Inflammatory macrophage treated with lipopolysaccharide for 4 hours (primary cell): ENCODE data around the gene THADA.

Experiments
- DNase-seq: peaks from one replicate; pipeline ENCODE4 v3.0.0-alpha.2; 2020

The THADA gene

DNA sequence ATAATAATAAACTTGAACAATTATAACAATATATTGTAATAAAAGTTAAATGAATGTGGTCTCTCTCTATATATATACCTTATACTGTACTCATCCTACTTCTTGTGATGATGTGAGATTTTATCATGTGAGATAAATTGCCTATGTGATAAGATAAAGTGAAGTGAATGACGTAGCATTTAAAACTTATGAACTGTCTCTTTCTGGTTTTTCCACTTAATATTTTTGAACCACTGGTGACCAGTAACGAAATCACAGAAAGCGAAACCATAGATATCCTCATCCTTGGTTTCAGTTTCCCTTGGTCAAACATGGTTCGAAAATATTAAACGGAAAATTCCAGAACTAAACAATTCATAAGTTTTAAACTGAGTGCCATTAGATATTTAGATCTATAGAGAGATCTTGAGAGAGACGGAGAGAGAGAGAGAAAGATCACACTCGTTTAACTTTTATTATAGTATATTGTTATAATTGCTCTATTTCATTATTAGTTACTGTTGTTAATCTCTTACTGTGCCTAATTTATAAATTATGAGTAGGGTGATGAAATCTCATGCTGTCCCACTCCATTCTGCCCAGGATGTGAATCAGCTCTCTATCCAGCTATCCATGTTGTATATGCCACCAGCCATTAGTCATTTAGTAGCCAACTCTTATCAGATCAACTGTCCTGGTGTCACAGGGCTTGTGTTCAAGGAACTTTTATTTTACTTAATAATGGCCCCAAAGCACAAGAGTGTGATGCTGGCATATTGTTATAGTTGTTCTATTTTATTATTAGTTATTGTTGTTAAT, 156.8 kb downstream of the THADA start:
- DNase-seq, result peak; percentile 79

DNA sequence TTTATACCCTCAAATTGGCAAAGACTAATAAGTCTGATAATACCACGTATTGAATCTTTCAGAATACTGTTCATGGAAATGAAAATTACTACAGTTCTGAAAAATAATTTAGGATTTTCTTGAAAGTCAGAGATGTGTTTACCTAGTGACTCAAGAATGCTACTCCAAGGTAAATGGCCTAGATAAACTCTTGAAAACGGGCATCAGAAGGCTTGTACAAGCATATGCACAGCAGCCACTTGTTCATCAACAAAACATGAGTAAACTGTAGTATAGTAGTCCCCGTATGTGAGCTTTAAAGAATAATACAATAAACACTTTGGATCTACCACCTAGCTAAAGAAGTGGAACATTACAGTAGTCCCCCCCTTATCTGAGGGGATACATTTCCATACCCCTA, 157.5 kb downstream of the THADA start:
- DNase-seq, result no peak

DNA sequence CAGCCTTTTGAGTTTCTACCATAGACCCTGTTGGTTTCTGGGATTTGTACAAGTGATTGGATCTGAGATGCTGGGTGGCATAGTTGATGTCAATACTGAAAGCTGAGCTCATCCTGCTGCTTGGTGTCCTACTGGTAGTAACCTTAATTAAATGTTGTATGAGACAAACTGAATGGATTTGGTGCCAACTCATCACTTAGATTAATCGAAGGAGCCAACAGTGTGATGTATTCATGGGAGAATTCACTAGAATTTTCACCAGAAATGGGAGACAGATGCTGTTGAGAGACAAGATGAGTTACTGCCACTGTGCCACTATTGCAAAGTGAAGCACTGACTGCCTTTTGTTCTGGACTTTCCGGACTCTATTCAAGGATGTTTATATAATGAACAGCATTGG, 158.5 kb downstream of the THADA start:
- DNase-seq, result no peak

DNA sequence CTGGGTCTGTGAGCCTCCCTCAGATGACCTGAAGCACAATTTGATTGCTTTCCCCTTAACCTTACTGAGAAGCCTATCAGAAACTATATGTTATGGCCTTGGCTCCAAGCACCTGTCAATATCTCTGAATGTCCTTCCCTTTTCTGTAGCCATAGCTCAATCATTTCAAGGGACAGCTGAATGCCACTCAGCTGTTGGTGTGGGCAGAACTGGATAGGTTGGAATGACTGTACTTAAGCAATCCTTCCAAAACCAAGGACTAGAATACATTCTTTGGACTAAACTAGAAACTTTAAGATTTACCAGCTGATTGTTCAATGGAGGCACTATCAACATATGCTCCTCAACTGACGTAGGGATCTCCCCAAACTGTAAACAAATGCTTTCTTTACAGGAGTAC, 159.4 kb downstream of the THADA start:
- no peak for DNase-seq

DNA sequence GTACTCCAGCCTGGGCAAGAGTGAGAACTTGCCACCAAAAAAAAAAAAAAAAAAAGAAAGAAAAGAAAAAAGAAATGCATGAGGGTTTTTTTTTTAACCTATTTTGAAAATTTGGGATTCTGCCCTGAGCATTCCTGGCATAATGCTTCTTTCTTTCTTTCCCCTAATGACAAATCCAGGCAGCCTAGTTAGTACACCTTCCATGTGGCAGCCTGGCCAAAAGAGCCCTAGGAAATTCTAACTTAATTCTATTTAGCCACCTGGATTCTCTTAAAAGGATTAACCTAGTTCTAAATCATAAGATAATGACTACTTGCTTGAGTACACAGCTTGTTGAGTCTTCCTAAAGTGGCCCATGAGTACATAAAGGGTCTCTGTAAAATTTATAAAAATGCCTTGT, 160.1 kb downstream of the THADA start:
- DNase-seq, result no peak

DNA sequence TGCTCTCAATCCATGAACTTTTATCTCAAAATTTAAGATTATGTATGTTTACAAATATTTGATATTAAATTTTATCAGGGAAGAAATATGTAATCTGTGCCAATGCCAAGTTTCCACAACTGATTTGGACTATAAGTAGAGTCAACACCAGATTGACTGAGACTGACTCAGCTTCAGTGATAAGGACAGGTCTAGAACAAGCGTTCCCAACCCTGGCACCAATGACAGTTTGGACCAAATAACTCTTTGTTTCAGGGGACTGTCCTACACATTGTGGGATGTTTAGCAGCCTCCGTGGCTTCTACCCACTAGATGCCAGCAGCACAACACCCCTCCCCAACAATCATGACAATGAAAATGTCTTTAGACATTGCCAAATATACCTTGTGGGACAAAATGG, 165.3 kb downstream of the THADA start:
- DNase-seq, result no peak

DNA sequence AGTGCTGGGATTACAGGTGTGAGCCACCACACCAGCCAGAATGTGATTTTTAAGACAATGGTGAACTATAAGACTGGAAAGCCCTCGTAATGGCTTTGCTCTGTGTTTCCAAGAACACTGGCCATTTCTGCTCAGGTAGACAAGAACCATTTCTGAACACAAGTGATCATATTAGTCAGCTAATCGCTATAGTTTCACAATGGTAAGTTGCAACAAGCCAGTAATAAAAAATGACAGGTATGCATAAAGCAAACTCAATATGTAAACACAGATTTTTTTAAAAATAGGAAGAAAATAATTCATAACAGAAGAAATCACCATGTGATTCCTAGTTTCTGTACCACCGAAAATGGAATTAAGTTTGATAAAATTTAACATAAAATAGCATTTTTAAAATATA, 166.5 kb downstream of the THADA start:
- no peak for DNase-seq

DNA sequence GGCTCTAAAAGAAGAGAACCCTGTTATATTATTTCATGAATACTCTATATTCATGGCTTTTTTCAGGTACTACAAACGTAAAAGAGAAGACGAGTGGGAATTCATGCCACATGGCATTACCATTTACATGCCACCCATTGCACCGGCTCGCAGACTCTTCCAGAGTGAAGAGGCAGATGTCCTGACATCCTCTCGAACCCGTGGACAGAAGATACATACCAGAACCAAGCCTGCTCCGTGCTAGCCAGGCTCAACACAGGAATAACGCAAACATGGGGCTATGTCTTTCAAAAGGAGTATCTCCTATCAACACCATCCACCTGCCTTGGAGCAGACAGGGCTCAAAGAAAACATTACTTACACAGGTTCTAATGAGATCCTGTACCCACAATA, 168.8 kb downstream of the THADA start:
- no peak for DNase-seq

DNA sequence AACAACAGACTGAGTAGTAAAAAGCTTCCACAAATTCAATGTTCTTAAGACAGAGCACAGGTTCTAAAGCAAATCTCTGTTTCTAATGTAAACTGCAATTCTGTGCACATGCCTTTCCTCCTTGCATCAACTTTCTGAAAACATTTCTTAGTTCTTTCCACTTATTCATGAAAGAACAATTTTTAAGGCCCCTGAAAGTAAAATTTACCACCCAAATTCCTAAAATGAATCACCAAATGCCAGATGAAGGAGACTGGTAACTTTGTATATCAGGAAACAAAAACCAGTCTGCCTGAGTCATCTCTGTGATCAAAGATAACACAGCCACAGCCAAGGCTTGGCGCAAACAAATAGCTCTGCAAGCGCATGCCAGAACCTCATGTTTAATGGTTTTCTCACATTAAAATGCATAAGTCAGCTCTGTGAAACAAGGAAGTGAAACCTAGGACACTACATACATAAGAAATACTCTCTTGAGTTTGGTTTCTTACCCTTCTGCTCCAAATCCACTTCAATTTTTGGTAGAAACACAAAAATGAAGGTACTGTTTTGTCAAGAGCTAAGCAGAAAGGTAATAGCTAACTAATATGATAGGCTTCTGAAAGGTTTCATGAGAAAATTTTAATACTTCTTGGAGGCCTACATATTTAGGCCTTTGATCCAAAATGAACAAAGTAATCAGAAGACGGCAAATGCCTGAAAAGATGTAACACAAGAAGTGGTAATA, 169.4 kb downstream of the THADA start:
- DNase-seq, result peak; percentile 96

DNA sequence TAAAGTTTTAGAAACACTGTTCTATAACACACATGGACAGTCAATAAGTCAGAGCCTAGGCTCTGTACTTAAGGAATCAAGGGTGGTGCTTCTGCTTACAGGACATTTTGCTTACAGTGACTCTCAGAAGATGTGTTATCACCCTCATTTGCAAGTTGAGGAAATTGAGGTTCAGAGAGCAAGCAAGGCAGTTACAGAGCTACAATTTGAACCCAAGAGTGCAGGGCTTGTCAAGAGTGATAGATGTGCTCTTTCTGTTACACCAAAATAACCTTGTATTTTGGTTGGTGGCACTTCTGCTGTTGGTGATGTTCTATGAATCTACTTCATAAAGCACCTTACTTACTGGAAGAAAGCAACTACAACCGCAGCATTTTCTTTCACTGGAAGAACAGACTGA, 170.2 kb downstream of the THADA start:
- DNase-seq, result no peak

DNA sequence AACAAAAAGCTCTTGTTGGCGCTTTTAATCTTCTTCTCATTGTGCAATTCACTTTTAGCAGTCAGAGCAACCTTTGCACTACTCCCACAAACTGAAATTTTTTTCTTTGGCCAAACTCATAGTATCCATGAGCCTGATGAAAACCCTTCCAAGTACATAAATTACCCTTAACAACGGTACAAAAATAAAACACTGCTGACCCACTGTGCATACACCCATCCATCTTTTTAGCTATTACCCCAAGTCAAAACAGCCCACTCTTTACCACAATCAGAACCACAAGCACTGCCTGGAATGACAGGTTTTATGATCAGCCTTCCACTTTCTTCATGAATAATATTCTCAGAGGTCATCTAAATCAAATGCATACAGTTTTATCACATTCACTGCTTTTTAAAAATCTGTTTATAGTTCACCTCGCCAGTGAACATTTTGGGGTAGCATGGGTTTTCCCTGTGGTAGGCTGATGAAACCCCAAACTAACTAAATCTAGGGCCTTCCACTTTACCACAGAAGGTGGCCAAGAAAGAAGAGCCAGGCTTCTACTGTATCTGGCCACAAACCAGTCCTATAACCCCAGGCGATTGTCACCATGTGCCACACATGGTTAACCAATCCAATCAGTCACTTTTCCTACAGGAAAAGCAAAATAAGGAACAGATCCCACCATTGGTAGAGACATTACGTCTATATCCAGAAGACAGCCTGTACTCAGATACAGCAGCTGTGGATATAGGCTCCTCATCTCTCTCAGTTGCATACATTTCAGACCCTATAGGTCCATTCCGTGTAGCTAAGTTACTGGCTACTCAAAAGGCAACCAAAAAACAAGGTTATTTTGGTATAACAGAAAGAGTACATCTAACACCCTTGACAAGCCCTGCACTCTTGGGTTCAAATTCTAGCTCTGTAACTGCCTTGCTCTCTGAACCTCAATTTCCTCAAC, 171.3 kb downstream of the THADA start:
- DNase-seq, result peak; percentile 32

DNA sequence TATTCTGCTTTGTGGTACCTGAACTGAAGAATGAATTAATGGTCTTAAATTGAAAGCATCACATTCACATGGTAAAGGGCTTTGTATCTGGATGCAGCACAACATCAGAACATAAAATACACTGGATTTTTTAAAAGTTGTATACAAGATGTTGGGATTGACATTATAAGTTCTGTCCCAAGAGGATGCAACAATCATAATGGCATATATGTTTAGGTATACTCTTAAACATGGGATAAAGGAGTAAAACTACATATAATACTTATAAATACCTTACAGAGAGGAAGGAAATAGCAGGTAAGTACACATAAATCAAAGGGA, 171.9 kb downstream of the THADA start:
- DNase-seq, result no peak

DNA sequence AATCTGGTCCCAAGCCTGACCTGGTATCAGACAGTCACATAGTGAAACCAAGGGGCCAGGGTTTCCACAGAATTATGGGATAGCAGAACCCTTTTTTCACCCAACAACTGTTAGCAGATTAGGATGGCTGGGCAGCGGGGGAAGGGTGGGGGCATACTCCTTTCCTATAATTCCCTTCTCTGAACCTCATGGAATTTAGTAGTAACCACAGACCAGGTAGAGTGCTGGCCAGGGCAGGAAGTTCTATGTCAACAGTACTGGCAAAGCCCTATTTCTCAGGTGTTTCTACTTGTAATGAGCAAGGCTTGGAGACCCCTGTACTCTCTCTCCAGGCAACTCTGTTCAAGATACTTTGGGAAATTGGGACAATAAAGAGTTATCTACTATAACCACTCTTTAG, 174.6 kb downstream of the THADA start:
- DNase-seq, result no peak

DNA sequence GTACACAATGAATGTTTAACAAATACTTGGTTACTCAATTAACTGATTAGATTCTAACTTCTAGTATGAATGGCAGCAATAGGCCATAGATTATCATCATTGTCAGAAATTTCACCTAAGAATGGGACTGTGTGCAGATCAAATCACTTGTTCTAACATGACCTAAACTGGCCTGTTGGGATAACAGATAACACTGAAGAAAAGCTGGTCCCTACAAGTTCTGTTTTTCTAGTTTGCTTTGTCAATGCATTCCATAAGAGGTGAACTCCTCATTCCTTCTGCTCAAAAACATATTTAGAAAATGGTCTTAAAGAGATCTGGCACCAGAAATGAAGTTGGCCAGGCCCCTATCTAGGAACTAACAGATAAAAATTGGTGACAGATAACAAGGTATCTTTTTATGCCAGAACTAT, 175.4 kb downstream of the THADA start:
- DNase-seq, result no peak

DNA sequence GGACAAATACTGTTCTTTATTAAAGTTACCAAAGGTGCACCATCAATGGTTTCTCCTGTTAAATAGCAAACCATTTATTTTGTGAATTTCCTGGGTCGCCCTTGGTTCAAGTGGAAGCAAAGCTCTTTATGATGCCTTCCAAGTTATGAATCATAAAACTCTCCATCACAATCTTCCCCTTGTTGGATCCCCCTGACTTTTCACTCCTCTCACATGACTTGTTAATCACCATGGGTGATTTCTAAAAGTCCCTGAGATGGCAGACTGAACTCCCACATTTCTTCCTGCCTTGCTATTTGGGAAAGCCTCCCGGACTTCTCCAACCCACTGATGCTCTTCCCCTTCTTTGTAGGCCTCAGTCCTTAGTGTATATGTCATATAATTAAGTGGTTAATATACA, 176.0 kb downstream of the THADA start:
- peak; percentile 90 for DNase-seq

DNA sequence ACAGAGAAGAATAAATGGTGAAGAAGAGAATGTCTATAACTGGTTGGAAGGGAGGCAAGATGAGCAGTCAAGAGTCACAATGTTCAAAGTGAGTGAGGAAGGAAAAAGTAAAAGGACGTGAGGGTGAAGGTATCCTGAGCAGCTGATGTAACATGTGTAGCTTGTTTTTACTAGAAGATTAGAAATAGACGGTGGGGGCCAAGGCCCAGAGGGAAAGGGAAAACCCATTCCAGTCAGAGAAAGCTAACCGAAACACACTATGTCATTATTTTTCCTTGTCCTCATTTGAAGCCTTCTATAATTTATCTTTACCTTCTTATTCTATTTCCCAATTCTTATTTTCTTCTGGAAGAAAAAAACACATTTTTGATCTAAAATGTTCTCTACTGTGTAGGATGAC, 176.6 kb downstream of the THADA start:
- no peak for DNase-seq

DNA sequence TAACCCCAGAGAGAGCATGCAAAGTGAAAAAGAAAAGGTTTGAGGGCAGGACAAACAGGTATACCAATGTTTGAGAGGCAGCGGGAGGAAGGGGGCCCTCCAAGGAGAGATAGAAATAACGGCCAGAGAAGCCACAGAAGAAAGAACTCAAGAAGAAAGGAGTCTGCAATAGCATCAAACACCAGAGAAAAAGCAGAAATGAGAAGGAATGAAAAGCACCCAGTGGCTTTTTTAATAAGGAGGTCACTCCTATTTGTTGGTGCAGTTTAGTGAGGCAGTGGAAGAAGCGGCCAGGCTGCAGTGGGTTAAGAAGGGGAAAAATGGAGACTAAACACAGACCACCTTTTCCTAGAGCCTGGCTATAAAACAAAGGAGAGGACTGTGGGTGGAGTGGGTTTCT, 177.2 kb downstream of the THADA start:
- peak; percentile 28 for DNase-seq

DNA sequence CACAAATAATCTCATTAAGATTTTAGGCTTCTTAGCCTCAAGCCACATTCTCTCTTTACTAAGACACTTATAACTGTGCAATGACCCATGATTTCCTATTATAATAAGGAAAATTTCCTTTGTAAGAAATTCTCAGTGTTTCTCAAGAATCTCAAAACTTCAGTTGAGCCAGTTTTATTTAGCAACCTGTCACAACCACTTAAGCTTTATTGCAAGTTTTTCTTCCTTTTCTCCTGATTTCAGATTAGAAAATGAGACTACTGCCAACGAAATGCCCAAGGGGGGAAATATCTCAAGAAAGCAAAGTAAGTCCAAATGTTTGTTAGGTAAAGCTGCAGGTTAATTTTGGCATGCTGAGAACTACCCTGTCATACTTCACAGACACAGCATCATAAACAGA, 178.5 kb downstream of the THADA start:
- DNase-seq, result peak; percentile 84

DNA sequence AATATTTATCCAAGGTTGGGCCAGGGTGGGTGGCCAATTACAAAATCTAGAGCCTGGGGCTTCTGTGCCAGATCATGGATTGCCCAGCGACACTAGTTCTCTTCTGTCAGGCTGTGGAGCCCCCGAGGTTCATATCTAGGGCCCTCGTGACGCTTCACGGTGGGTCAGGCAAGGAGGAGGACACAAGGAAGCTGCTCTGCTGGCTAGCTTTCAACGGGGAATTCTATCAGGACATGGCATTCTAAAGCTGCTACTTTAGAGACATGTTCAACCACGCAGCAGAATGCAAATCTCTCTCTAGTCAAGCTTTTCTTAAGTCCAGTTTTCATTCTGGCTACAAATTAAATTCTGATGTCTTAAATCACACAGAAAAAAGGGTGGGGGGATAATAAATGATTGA, 180.2 kb downstream of the THADA start:
- DNase-seq, result no peak

DNA sequence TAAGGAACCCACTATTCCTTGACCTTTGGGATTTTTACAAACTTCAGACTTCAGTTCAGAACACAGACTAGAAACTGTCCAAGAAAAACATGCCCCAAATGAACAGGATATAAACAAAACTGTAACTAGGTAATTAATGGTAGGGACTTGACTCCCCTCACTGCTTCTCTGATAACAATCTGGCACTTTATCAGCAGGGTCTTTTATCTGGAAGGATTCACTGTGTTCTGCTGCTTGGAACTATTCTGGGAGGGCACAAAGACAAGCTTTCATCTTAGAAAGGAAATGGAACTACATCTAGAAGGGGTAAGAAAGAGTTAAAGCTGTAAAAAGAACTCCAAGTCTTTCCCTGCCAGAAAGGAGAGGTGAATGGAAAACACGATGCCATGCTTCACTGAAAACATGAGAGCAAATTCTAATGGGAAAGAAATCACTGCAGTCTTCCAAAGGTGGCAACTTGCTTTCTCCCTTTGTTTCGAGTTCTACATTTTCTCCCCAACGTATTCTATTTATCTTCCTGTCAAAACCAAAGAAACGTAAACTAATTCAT, 181.2 kb downstream of the THADA start:
- DNase-seq, result no peak

DNA sequence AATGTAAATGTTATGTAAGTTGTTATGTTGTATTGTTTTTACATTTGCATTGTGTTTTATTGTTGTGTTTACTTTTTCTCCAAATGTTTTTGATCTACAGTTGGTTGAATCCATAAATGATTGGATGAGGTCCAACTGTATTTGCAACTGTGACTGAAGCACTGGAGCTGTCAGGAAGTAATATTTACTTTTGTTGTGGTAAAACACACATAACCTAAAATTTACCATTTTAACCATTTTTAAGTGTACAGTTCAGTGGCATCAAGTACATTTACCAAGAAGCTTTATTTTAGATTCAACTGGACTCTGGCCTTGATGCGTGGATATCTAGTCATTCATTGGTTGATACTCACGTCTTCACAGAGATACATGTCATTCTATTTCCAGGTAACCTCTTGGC, 181.8 kb downstream of the THADA start:
- no peak for DNase-seq

DNA sequence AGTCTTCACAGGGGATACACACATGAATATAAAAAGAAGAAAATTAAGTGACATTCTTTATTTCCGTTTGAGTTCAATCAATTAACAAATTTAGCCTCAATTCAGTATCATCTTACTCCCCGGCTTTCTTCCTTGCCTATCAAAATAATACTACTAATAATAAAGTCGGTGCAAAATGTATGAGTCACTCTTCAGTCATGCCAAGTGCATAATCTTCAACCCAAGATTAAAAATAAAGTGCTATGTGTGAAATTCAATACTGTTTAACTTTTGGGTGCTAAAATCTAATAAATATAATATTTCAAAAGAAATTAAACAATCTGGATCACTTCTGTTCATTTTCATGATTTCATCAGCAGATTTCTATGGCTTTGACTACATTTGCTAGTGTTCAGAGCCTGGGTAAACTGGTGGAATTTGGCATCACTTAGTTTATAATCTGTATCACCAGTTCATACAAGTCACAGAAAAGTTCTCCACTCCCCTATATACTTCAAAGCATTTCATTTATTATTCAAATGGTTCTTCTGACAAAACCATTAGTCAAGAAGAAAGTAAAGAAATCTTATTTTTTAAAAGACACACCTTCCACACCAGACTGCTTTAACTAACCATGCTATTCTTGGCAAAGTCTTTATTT, 183.6 kb downstream of the THADA start:
- DNase-seq, result no peak

DNA sequence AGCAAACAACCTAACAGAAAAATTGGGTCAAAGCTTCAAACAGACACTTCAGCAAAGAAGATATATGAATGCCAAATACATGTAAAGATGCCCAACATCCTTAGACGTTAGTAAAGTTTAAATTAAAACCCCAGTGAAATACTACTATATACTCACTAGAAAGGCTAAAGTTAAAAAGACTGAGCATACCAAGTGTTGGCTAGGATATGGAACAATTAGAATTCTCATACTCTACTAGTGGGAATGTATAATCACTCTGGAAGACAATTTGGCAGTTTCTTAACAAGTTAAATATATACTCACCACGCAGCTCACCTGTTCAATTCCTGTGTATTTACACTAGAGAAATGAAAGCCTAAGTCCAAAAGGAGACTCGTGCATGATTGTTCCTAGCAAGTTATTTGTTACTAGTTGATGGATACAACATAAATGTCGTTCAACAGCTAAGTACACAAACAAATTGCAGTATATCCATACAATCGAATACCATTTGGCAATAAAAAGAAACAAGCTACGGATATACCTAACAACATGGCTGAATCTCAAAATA, 185.7 kb downstream of the THADA start:
- DNase-seq, result no peak
